Measurements from ENCODE around the gene SH3PXD2A.

The SH3PXD2A gene

DNA sequence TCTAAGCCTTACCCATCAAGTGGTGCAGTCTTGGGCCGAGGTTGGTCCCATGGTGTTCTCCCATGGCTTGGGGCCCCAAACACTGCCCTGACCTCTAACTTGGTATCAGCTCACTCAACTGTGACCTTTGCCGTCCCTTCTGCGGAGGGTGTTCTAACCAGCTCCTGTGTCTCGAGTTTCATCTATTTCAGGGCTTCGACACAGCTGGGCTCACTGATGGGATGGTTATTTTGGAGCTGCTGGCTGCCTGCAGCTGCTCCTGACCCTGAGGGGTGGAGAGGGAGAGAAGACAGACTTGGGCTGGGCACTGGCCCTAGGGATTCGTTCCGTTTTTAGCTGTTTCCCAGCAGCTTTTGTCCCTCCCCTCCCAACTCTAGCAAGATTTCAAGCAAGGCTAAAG, 274.9 kb downstream of the SH3PXD2A start:
- DNase-seq, result no peak

DNA sequence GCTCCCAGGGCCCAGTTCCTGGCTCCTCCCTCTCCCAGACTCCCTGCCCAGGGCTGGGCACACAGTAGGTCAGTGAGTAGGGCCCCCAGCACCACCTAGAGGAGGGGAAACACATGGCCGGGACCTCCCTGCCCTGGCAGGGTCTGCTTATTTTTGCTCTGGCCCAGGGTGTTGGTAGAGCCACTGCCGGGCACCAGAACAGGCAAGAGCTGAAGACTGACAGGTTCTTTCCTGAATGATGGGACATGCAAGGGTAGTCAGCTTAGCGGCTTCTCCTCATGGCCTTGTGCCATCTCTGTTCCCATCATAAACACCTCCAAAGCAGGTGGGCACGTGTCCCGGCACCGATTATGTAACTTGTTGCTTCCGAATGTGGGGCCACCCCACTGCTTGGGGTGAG, 275.4 kb downstream of the SH3PXD2A start:
- DNase-seq, result no peak

DNA sequence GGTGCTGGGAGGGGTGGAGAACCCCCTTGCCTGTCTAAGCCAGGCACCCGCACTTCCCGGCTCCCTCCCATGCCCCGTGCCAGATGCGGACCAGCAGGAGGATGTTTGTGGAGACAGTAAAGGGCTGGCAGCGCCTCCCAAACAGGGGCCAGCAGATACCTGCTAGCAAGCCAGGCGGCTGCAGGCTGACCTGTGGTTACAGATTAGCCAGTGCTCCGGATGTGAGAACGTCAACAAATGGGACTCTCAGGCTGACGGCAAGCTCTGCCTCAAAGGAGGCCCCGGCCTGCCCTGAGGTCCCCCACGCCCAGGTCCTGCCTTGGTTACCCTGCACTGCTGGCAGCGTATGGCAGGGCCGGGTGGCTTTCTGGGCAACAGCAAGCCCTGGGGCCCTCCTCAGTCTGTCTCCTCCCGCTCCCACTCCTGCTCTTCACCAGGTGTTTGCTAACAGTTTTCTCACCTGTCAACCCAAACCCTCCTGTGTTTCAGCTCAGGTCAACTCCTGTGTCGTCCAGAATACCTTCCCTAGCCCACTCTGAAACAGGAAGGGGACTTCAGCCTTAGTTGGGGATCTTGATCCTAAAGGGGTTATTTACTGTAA, 276.5 kb downstream of the SH3PXD2A start:
- DNase-seq, result no peak

DNA sequence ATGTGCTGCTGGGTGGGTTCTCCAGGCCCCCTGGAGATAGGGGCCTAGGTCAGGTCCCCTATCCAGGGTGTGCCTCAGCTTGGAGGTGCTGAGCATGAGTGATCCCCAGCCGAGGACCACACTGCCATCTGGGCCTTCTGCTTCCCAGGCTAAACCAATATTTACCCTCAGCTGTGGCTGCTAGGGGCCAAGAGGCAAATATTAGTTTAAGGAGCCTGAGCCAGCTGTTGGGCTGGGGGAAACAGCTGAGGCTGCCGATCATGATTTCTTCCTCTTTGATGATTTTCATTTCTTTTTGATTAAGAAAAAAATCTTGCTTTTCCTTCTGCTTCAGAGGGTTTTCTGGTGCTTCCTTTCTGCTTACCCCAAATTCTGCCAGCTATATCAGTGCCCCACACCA, 278.5 kb downstream of the SH3PXD2A start:
- no peak for DNase-seq

DNA sequence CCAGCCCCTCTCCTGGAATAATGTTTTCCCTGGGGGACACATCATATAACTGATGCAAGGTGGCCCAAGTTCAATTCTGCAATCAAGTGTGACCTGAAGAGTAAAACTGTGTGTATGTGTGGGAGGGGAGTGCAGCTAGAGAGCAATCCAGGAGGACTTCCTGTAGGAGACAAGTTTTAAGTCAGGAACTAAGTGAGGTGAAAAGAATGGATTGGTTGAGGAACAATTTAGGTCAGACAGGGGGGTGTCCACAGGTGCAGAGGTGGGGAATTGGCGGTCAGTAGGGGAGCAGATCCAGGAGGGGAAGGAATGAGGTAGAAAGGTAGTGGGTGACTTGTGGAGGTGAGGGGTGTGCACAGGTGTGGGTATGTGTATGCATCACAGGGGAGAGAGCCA, 279.3 kb downstream of the SH3PXD2A start:
- DNase-seq, result no peak

DNA sequence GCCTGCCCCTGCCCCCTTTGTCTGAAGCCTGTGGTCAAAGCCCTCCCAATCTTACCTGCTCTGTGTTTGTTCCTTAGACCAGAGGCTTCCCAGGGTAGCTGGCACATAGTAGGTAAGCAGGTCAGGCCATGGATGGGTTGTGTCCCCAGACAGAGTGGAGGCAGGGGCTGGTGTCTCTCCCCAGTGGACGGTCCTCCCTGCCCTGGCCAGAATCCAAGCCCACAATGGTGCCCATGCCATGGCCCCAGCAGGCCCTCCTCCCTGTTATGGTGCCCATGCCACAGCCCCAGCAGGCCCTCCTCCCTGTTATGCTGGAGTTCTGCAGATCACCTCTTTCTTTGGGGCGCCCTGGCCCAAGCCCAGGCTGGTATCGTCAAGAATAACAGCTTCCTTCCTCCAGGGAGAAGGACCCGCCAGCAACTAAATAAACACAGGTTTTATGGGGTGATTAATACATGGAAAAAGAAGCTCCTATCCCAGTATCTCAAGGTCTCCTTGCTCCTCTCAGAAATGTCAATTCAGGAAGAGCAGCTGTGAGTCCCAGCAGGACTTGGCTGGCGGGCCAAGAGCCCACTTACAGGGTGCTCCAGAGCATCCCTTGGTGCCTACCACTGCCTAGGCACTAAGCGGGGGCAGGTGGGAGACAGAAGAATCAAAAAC, 279.8 kb downstream of the SH3PXD2A start:
- DNase-seq, result no peak

DNA sequence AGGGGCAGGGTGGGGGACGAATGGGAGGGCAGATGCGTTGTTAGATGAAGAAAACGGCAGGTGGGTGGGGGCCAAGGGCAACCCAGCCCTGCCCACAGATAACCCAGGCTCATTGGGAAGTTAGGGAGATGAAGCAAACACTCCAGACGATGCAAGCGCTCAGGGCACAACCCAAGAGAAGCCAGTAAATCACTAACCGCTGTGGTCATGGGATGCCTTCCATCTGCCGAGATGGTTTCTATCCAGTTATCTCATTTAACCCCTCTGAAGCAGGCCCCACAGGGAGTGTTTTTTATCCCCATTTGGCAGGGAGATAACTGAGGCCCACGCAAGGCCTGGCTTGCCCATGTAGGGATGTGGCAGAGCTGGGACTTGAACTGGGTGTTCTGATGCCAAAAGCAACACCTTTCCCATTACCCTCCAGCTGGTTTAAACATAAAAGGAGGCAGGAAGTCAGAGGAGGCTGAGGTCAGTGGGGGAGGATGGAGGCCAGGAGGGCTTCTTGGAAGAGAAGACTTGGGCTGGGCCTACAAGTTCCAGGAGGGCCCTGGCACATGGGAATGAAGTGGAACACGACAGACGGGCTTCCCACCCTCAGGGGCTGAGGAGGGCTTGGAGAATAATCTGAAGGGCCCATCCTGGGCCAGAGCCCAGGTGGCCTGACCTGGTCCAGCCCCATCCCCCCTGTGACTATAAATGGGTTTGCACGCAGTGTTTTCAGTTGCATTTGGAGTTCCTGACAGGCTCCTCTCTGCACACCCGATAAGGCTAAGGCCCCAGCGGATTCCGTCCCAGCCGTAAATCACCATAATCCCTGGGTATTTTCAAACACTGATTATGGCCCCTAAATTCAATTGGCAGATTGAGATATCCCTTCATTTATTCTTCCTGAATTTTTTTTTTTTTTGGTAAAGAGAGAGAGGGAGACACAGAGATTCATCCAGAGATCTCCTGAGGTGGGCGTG, 281.0 kb downstream of the SH3PXD2A start:
- DNase-seq, result no peak

DNA sequence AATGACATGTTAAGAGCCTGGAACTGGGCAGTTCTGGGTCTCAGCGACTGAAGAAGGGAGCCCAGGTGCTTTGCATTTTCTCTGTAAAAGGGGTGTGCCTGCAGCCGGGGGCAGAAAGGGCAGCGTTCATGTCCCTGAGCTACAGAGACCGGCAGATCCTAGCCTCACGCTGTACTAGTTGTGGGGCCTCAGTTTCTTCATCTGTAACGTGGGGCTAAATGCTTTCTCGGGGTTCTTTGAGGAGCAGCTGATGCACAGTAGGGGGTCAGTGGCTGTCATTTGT, 282.2 kb downstream of the SH3PXD2A start:
- DNase-seq, result no peak

DNA sequence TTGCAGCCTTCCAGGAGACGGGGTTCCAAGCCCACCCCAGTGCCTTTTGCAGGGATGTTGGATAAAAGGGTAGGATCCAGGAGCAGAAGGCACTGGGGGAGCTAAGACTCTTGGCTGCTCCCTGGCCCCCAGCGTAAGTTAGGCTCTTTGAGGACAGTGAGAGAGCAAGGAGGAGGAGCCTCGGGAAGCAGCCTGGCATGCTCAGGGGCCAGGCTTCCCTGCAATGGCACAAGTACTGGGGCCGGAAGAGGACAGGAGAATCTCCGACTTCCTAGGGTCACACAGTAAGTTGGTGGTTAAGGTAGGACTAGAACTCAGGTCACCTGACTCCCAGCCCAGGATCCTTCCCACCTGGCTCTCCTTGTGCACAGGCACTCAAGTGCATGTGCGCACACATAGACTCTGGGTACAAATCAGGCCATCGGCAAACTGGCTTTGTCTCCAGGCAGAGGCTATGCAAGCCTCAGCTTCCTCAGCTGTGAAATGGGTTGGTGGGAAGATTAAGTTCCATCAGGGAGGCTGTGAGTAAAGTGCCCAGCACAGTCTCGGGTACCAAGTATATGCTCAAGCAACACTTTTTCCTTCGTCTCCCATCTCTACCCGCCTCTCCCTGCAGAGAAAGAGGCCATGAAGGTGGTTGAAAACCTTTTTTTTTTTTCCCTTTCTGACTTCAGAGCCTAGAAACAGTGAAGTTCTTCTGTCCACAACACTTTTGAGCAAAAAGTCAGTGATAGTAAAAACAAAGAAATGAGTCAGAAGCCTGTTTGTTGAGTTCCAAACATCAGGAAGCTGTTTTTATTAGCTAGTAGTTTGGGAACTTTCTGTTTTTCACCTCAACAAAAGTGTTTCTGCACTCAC, 282.8 kb downstream of the SH3PXD2A start:
- DNase-seq, result no peak

DNA sequence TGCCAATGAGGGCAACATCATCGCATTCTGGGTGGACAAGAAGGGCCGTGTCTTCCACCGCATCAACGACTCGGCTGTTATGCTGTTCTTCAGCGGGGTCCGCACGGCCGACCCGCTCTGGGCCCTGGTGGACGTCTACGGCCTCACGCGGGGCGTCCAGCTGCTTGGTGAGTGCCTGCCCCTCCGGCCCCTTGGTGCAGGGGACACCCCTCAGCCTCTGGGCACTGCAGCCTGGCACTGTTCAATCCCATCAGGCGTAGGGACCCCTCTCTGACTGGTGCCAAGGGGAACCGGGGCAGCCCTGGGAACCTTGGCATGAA, 283.8 kb downstream of the SH3PXD2A start:
- DNase-seq, result no peak

DNA sequence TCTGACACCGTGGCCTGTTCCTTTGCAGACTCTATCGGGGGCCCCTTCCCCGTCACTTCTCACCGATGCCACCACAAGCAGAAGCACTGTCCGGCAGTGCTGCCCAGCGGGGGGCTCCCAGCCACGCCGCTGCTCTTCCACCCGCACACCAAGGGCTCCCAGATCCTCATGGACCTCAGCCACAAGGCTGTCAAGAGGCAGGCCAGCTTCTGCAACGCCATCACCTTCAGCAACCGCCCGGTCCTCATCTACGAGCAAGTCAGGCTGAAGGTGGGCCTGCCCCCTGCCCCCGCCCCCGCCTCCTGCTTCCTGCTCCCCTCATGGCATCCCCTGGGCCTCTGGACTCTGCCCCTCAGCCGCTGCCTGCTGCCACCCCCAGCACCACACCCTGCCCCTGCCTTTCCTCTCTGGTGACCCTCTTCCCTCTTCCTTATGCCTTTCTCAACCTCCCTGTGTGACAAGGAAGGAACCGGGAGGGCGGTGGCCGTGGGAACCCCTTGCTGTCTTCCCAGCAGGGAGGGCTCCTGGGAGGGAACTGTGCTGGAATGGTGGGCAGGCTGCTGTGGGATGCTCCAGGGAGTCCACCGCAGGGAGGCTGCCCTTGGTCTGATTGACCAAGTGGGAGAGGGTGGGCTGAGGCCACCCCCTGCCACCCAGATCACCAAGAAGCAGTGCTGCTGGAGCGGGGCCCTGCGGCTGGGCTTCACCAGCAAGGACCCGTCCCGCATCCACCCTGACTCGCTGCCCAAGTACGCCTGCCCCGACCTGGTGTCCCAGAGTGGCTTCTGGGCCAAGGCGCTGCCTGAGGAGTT, 284.3 kb downstream of the SH3PXD2A start:
- DNase-seq, result no peak

DNA sequence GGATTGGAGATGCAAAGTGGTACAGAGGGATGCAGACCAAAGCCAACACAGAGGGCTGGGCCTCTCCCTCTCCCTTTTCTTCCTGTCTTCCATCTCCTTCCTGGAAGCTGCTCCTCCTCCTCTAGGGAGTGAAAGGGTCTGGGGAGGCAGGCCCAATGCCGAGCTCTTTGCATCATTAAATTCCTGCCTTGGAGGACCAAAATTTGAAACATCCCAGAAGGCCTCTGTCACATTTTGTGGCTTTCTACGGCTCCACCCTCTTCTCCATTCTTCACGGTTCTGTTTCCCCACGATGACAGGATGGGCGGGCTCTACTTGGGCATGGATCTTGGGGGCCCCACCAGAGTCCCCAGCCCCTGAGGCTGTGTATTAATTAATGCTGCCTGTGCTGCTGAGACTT, 285.5 kb downstream of the SH3PXD2A start:
- no peak for DNase-seq

DNA sequence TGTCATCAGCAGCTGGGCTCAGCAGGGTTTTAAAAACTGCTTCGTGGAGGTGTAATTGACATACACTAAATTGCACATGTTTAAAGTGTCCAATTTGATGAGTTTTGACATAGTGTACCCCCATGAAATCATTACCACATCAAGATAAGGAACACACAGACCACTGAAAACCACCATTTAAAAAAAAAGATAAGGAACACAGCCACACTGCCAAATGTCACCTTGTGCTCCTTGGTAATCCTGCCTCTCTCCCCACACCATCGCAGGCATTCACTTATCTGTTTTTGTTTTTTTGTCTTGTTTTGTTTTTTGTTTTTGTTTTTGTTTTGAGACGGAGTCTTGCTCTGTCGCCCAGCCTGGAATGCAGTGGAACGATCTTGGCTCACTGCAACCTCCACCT, 286.9 kb downstream of the SH3PXD2A start:
- DNase-seq, result no peak

DNA sequence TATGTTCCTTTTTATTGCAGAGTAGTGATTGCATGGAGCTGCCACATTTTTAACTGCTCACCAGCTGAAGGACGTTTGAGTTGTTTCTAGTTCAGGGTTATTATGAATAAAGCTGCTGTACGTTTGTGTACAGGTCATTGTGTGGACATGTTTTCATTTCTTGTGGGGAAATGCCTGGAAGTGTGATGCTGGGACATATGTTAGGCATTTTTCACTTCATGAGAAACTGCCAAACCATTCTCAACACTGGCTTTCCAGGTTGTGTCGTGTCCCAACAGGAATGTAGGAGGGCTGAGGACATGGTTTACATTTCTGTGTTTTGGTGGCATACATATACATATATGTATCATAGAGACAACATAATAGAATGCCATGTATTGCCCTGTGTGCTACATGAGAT, 288.8 kb downstream of the SH3PXD2A start:
- DNase-seq, result no peak

DNA sequence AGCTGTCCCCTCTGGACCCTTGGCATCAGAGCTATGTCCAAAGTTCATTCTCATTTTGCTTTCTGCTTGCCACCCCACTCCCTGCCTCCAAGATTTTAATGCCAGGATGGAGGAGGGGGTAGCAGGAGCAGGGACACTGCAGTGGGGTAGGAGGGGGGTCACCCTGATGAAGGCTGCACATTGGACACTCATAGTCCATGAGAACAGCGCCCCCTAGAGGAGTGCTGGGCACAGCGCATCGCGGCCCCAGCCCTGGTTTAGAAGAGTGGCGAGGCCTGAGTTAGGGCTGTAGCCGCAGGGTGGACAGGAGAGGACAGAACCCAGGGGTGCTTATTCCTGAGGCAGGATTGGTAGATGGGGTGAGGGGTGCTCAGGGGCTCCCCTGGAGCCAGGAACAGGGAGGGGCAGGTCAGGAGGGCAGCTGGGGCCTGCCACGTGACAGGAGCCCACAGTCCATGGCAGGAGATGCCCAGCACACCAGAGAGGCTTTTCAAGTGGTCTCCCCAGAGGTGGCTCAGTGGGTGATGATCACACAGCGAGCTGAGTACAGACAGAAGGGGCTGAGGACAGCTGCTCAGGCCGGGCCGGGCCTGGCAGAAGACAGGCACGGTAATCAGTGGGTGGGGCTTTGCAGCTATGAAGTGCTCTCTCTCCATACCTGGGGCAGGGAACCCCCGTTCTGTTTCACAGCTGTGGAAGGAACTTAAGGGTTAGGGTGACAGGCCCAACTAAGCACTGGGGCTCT, 290.4 kb downstream of the SH3PXD2A start:
- no peak for DNase-seq

DNA sequence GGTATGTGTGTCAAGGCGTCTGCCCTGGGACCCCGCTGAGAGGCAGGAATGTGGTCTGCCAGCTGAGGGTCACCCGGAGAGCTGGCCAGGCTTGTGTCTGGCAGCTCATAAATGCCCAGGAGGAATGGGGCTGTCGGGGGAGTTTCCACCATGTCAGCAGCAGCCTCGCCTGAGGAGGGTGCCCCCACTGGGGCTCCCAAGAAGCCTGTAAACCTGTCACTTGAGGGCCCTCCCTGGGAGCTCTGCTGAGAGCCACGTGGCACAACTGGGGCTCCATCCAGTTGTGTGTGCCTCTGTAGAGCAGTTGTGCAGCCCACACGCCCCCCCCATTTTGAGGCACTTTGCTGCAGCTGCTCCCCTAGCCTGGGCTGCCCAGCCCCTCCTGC, 291.3 kb downstream of the SH3PXD2A start:
- peak in 1 of 14 donors; percentile 26 for DNase-seq

DNA sequence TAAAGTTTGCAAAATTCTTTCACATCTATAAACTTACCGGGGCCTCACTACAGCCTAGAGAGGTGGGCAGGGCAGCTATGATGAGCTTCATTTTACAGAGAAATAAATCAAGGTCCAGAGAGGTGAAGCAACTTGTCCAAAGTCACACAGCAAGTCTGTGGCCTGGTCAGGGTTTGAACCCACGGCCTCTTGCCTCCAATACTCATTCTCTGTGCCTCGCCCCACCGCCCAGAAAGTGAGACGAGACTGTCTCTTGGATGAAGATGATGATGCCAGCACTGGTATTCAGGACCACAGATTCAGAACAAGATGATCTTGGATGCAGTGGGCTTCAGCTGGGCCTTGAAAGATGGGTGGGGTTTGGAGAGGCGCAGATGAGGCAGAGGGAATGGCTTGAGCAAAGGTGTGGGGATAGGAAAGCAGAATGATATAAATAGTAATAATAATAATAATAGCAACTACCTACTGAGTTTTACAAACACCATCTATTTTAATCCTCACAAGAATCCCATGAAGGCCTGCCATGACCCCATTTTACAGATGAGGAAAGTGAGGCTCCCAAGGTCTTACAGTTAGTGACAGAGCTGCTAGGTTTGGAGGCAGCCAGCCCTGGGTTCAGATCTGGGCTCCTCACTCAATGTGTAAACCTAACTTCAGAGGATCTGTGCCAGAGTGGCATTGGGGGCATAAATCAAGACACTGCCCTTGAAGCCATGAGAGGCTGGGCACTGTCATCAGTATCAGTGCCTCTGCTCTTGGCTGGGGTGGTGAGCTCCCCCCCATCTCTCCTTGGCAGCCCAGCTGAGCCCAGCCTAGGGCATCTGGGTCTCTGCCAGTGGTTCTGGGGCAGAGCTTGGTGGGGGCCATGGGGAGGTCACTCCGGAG, 291.9 kb downstream of the SH3PXD2A start:
- DNase-seq, result no peak

DNA sequence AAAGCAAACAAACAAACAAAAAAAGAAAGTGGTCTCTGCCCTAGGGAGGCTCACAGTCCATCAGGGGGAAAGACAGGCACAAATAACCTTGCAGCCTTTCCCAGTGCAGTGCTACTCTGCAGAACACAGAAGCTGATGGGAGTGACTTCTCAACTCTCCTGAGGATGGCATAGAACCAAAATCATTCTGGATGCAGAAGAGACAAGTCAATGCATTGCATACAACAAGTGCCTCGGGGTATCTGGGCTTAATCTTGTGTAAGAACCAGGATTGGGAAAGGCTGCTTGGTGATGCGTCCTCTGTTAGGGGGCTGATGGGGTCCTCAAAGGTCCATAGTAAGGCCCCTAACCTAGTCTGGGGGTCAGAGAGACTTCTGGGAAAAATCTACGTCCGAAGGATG, 293.0 kb downstream of the SH3PXD2A start:
- DNase-seq, result no peak

DNA sequence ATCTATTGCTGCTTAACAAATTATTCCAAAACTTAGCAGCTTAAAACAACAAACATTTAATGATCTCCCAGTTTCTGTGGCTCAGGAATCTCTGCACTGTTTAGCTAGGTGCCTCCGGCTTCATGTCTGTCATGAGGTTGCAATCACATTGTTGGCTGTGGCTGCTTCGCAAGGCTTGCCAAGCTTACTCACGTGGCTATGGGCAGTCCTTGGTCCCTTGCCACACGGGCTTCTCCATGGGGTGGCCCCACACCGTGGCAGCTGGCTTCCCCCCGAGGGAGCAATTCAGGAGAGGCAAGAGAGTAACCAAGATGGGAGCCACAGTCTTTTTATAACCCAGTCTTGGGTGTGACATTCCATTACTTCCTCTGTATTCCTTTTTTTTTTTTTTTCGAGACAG, 294.5 kb downstream of the SH3PXD2A start:
- DNase-seq, result no peak

DNA sequence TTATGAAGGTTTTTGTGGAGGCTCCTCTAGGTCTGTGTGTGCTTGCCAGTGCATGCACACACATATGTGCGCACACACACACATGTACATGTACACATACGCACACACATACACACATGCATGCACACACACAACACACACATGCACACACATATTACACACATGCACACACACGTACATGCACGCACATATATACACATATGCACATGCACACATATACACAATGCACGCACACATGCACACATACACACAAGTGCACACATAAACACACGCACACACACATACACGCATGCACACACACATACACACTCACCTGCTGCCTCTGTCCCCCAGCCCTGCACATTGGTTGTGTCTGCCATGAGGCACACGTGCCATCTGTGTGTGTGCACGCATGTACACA, 295.6 kb downstream of the SH3PXD2A start:
- DNase-seq, result no peak
